ENCODE measurements around the gene CLCN1.

Gene CLCN1

DNA sequence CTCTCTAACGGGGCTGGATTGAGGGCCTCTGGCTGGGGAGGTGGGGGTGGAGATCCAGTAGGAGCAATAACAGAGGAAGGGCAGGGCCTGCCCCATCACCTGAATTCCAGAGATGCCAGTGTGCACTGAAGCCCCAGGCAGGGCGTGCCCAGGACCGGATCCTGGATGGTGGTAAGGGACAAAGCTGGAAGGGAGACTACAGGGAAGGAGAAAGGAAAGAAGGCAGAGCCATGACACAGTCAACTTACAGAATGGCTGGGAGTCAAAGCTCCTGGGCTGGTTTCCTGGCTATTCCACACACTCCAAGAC is 30.5 kb upstream of the CLCN1 start:
- H3K27ac ChIP-seq = no peak overlapping the region
- TF ChIP-seq, protein P1, sequence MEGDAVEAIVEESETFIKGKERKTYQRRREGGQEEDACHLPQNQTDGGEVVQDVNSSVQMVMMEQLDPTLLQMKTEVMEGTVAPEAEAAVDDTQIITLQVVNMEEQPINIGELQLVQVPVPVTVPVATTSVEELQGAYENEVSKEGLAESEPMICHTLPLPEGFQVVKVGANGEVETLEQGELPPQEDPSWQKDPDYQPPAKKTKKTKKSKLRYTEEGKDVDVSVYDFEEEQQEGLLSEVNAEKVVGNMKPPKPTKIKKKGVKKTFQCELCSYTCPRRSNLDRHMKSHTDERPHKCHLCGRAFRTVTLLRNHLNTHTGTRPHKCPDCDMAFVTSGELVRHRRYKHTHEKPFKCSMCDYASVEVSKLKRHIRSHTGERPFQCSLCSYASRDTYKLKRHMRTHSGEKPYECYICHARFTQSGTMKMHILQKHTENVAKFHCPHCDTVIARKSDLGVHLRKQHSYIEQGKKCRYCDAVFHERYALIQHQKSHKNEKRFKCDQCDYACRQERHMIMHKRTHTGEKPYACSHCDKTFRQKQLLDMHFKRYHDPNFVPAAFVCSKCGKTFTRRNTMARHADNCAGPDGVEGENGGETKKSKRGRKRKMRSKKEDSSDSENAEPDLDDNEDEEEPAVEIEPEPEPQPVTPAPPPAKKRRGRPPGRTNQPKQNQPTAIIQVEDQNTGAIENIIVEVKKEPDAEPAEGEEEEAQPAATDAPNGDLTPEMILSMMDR (IDR thresholded peaks at IDR 0.05; ENCODE audit: low read depth, low read length) = no peak
- no peak overlapping the region for H3K4me3 ChIP-seq (ENCODE audit: low read depth, low read length)
- DNase-seq = no peak
- peaks cover 13% of the 10 kb centered on the region for H3K36me3 ChIP-seq
- H3K9me3 ChIP-seq (ENCODE audit: severe bottlenecking) = peaks cover 10% of the 10 kb centered on the region
- H3K27me3 ChIP-seq (ENCODE audit: insufficient read depth, low read depth, severe bottlenecking) = no peaks in the 10 kb centered on the region

DNA sequence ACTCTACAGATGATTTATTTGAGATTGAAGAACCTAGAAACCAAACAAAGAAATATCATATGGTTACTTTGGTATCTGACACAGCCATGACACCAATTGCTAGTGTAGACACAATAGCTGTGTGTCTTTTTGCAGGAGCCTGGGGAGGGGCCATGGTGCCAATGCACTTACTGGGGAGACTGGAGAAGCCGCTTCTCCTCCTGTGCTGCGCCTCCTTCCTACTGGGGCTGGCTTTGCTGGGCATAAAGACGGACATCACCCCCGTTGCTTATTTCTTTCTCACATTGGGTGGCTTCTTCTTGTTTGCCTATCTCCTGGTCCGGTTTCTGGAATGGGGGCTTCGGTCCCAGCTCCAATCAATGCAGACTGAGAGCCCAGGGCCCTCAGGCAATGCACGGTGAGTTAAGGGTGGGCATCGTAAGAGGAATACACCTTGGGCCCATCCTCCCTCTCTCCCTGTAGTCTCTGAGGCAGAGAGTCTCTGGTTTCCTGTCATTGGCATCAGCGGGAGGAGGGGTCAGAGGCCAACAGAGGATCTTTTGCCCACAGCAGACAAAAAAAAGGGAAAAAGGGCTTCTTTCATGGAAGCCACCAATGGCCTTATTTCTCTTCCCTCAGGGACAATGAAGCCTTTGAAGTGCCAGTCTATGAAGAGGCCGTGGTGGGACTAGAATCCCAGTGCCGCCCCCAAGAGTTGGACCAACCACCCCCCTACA is 29.9 kb upstream of the CLCN1 start:
- Histone ChIP-seq H3K27ac (no peak overlapping the region), H3K36me3 (peaks cover 19% of the 10 kb centered on the region), H3K4me3 (ENCODE audit: low read depth, low read length) (no peak overlapping the region), H3K9me3 (ENCODE audit: severe bottlenecking) (peaks cover 10% of the 10 kb centered on the region), H3K27me3 (ENCODE audit: insufficient read depth, low read depth, severe bottlenecking) (no peaks in the 10 kb centered on the region)
- no peak for DNase-seq
- TF ChIP-seq, protein P1 (IDR thresholded peaks at IDR 0.05; ENCODE audit: low read depth, low read length) = no peak

DNA sequence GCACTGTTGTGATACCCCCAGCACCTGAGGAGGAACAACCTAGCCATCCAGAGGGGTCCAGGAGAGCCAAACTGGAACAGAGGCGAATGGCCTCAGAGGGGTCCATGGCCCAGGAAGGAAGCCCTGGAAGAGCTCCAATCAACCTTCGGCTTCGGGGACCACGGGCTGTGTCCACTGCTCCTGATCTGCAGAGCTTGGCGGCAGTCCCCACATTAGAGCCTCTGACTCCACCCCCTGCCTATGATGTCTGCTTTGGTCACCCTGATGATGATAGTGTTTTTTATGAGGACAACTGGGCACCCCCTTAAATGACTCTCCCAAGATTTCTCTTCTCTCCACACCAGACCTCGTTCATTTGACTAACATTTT is 29.4 kb upstream of the CLCN1 start:
- no peak overlapping the region for H3K27ac ChIP-seq
- peaks cover 10% of the 10 kb centered on the region for H3K9me3 ChIP-seq (ENCODE audit: severe bottlenecking)
- DNase-seq = no peak
- peaks cover 24% of the 10 kb centered on the region for H3K36me3 ChIP-seq
- H3K27me3 ChIP-seq (ENCODE audit: insufficient read depth, low read depth, severe bottlenecking) = no peaks in the 10 kb centered on the region
- TF ChIP-seq, protein P1 (IDR thresholded peaks at IDR 0.05; ENCODE audit: low read depth, low read length) = no peak
- no peak overlapping the region for H3K4me3 ChIP-seq (ENCODE audit: low read depth, low read length)

DNA sequence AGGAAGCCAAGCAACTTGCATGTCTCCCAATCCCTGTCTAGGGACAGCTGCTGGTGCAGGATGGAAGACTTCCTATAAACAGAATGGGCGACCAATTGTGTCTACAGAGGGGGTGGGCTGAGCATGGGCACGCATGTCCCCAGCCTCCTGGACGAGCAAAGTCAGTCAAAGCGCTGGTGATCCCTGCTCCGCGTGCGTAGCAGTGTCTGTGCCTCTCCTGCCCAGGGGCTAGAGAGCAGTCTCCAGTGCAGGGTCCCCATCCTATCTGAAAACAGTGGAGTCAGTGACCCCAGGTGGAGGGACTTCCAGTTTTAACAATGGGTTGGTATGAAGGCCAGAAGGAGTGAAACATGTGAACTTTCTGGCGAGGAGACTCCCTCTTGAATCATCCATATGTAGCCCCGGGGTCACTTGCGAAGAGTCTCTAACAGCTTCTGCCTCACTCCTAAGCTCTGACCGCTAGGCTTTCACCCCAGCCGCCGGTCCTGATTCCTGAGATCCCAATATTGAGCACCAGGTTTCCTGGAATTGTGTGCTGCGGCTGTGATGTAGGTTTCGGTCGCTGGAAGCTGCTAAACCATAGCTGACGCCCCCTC is 28.5 kb upstream of the CLCN1 start:
- Histone ChIP-seq H3K9me3 (ENCODE audit: severe bottlenecking) (peaks cover 10% of the 10 kb centered on the region), H3K27me3 (ENCODE audit: insufficient read depth, low read depth, severe bottlenecking) (no peaks in the 10 kb centered on the region), H3K36me3 (peaks cover 32% of the 10 kb centered on the region), H3K4me3 (ENCODE audit: low read depth, low read length) (no peak overlapping the region), H3K27ac (peak overlapping the region; percentile 98)
- TF ChIP-seq, protein P1 (IDR thresholded peaks at IDR 0.05; ENCODE audit: low read depth, low read length) = no peak
- no peak for DNase-seq

DNA sequence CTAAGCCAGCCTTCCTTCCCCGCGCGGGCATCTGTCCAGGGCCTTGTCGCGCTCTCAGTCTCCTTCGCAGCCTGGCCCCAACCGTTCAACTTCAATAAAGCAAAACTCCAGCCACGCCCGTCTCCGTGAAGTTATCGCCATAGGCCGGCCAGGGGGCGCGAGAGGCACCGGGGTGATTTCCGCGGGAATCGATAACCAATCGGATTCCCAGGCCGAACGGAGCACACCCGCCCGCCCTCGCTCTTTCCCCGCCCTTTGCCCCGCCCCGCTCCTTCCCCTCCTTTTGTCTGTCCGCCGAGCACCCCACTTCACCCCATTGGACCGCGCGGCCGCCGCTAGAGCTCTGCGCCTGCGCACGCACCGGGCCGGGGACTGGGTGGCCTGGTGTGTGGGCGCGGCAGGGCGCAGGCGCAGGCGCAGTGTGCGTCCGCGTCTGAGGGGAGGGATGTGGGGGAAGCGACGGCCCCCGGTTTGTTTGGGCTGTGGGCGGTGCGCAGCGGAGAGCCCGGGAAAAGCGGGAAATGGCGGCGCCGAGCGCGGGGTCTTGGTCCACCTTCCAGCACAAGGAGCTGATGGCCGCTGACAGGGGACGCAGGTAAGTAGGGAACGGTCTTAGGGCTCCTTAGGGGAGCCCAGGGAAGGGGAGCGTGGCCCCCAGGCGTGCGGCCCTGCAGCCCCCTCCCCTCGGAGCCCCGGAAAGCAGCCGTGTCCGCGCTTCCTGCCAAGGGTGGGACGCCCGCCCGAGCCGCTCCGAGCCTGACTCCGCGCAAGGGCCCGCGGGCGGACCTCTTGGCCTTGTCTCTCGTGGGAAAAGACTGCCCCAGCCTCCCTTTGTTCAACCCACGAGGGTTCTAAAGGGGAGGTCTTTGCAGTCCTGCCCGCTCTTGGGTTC is 27.7 kb upstream of the CLCN1 start, which contains the start of gene CASP2:
CASP2 (plus strand) TSS at position 417 of the 892 bp plus-strand sequence; CDS start at position 522, 105 bp downstream.
- Histone ChIP-seq H3K36me3 (peaks cover 38% of the 10 kb centered on the region), H3K4me3 (ENCODE audit: low read depth, low read length) (peak within 1 kb of the TSS; percentile 73), H3K9me3 (ENCODE audit: severe bottlenecking) (peaks cover 10% of the 10 kb centered on the region), H3K27me3 (ENCODE audit: insufficient read depth, low read depth, severe bottlenecking) (no peaks in the 10 kb centered on the region), H3K27ac (peak within 1 kb of the TSS; percentile 98)
- TF ChIP-seq, protein P1 (IDR thresholded peaks at IDR 0.05; ENCODE audit: low read depth, low read length) = no peak
- DNase-seq = peak; percentile 94
